Measurements from ENCODE around the gene UQCRQ.

UQCRQ gene

DNA sequence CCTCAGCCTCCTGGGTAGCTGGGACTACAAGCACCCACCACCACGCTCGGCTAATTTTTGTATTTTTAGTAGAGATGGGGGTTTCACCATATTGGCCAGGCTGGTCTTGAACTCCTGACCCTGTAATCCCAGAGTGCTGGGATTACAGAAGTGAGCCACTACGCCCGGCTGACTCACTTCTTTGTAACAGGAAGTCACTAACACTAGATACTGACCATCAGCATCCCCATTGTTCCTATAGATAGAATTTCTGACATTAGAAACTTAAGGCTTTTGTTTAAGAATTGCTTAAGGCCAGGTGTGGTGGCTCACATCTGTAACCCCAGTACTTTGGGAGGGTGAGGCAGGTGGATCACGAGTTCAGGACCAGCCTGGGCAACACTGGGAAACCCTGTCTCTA lies 49.2 kb downstream of the UQCRQ start:
- DNase-seq (ENCODE audit: low spot score) = no peak

GRCh38 chr5:132916086-132916485 lies 49.6 kb downstream of the UQCRQ start:
- DNase-seq (ENCODE audit: low spot score) = no peak

Data from hematopoietic multipotent progenitor cell treated with erythropoietin and hydrocortisone succinate and interleukin-3 and kit ligand, for 15 days (in vitro differentiated cells).